GM10248 (cell line): ENCODE measurements around the gene RASA4.
"Not testable (repeated sequence)": the region's sequence is repeated elsewhere in the genome, so short reads cannot be mapped to it uniquely, and the experiment has no call there.

Source experiments
- CTCF ChIA-PET: fragments of 300-600 bp; sonication (Branson Sonifier 250); formaldehyde crosslinking; extraction: SDS; loops from one replicate; lab custom pipeline; 2021; ENCODE audit warnings: antibody characterized with exemption; lab: Yijun Ruan, JAX
- POLR2A ChIA-PET: fragments of 350-650 bp; sonication (Branson Sonifier 250); formaldehyde crosslinking; extraction: SDS; loops from one replicate; lab custom pipeline; 2020; ENCODE audit warnings: antibody characterized with exemption; lab: Yijun Ruan, JAX
- DNase-seq: peaks from one replicate; pipeline ENCODE4 v3.0.0; 2012; ENCODE audit errors: extremely low spot score

The RASA4 gene

DNA sequence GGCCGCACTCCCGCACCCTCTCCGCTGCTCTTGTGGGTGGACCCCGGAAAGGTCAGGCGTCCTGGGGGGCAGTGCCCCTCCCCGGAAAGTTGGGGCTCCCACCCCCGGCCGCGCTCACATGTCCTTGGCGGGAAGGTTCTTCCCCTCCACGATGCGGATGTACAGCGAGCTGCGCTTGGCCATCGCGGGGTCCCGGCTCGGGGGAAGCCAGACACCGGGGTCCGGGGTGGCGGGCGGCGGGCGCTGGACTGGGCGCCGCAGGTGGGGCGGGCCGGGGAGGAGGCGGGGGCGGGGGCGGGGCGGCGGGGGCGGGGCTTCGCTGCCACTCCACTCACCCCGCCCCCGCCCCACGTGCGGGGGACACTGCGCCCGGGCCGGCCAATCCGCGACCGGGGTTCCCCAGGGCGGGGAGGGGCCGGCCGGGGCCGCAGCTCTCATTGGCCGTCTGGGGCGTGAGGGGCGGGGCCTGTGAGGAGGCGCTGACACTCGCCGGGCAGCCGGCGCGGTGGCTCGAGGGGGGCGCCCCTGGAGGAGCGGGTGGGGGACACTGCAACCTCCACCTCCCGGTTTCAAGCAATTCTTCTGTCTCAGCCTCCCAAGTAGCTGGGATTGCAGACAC is at the start of gene RASA4:
Gene RASA4 (minus strand): TSS at position 250 of the 619 bp plus-strand sequence. CDS start 67 bp downstream, at position 183.
- CTCF ChIA-PET, DNase-seq, POLR2A ChIA-PET: not testable (repeated sequence)

DNA sequence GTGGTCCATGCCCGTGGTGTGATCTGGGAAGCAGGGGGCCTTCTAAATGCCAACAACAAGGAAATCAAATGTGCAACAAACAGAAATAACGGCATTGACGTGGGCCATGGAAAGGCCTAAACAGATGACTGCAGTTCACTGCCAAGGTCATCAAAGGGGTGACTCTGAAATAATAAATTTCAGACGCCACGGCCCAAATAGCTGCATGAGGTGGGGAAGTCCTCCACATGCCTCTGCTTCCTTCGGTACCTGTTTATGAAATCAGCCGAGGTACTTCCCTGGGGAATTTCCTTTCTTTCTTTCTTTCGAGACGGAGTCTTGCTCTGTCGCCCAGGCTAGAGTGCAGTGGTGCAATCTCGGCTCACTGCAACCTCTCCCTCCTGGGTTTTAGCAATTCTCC is 48.2 kb upstream of the RASA4 start:
- POLR2A ChIA-PET, CTCF ChIA-PET, DNase-seq: not testable (repeated sequence)

GRCh38 chr7:102649924-102650323 is 33.4 kb upstream of the RASA4 start, which contains the start of gene SPDYE2B:
Gene SPDYE2B, plus strand, starts transcription at chr7:102650319. Its CDS starts 2,030 bp downstream, at chr7:102652349.
- DNase-seq, CTCF ChIA-PET, POLR2A ChIA-PET: not testable (repeated sequence)

DNA sequence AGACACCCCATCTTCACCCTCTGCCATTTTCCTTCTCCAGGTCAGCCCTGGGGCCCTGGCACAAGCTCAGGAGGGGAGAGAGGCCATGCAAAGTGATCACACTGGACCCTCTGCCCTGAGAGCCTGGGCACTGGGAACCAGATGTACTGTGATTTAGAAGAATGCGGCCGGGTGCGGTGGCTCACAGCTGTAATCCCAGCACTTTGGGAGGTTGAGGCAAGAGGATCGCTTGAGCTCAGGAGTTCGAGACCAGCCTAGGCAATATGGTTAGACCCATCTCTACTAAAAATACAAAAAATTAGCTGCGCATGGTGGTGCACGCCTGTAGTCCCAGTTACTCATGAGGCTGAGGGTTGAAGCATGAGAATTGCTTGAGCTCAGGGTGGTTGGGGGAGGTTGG is 31.3 kb upstream of the RASA4 start:
- POLR2A ChIA-PET, DNase-seq, CTCF ChIA-PET: not testable (repeated sequence)

GRCh38 chr7:102643404-102643803 is 26.8 kb upstream of the RASA4 start:
- CTCF ChIA-PET, DNase-seq, POLR2A ChIA-PET: not testable (repeated sequence)

GRCh38 chr7:102642691-102643090 is 26.1 kb upstream of the RASA4 start, which contains the start of gene UPK3BL1:
Gene UPK3BL1, minus strand, starts transcription at chr7:102642791. Its CDS starts 50 bp downstream, at chr7:102642741.
- POLR2A ChIA-PET, CTCF ChIA-PET, DNase-seq: not testable (repeated sequence)

DNA sequence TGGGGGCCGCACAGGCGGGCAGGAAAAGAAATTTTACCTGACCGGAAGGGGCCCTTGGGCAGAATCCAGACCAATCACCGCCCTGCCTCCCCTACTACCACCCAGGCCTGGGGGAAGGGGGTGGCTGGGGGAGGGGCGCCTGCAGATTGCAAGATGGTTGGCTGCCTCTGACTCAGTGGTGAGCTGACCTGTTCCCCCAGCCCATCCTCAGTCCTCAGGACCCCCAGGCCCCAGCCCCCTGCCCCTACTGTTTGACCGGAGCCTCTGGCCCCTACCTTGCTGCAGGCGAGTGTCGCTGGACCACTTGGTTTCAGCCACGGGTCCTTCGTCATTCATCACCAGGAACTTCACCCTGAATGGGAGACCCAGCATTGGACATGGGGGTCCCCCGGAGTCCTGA is 22.3 kb upstream of the RASA4 start:
- CTCF ChIA-PET, DNase-seq, POLR2A ChIA-PET: not testable (repeated sequence)

- POLR2A ChIA-PET, DNase-seq, CTCF ChIA-PET: not testable (repeated sequence)
These were observed 20.4 kb upstream of the RASA4 start for GRCh38 chr7:102636956-102637355.

DNA sequence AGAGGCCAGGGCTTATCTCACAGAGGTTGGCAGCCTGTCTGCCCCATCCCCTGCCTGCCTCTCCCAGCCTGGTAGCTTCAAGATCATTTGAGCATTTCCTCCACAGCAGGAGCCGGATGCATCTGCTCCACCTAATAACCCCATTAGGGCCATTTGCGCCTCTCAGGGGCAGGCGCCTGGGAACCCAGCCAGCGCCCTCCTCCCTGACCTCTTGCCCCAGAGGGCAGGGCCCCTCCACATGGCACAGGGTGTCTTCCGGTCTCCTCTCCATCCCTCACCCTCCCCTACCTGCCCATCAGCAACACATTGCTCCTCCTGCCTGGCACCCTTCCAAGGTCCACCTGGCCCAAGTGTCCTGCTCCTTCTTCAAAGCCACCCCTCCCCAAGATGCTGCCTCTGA is 18.8 kb upstream of the RASA4 start:
- POLR2A ChIA-PET, DNase-seq, CTCF ChIA-PET: not testable (repeated sequence)

- CTCF ChIA-PET, POLR2A ChIA-PET, DNase-seq: not testable (repeated sequence)
These were observed 17.7 kb upstream of the RASA4 start for GRCh38 chr7:102634299-102634698.

GRCh38 chr7:102630622-102631021 is 14.1 kb upstream of the RASA4 start:
- CTCF ChIA-PET, POLR2A ChIA-PET, DNase-seq: not testable (repeated sequence)

DNA sequence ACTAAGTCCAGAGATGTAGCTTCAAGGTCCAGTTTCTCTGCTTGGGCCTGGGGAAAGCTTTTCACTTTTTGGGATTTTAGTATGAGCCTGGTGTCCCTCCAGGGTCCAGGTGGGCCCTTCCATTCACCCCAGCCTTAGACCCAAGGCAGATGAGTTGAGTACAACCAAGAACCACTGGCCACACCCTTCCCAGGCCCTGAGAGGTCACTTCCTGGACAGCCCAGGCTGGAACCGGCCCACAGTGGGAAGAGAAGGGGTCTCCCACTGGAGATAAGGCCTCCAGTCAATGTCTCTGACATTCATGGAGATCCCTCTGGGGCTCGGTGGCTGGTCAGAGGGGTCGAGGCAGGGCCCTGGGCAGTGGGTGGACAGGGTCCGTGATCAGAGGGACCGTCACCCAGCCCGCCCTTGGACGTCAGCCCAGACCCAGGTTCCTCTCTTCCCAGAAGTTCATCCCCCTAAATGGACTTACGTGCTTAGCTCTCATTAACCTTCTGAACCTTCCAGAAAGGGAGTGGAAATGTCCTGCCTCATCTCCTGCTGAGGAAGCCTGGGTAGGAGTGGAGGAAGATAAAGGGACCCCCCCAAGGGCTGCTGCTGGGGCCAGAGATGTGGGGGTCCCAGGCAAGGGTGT is 10.8 kb upstream of the RASA4 start:
- CTCF ChIA-PET, POLR2A ChIA-PET, DNase-seq: not testable (repeated sequence)

DNA sequence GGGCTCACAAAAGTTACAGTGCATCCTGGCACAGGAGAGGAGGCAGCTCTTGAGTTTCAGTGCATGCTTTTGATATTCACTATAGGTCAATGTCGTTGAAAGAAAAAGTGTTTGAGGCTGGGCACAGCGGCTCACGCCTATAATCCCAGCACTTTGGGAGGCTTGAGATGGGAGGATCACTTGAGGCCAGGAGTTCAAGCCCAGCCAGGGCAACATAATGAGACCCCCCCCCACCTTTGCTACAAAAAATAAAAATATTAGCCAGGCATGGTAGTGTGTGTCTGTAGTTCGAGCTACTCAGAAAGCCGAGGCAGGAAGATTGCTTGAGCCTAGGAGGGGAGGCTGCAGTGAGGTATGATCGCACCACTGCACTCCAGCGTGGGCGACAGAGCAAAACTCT is 1.6 kb upstream of the RASA4 start:
- CTCF ChIA-PET, DNase-seq, POLR2A ChIA-PET: not testable (repeated sequence)

- DNase-seq, CTCF ChIA-PET, POLR2A ChIA-PET: not testable (repeated sequence)
These were observed 626 bp downstream of the RASA4 start for GRCh38 chr7:102615930-102616329.

- DNase-seq, POLR2A ChIA-PET, CTCF ChIA-PET: not testable (repeated sequence)
These were observed 1.7 kb downstream of the RASA4 start for GRCh38 chr7:102614873-102615272.

DNA sequence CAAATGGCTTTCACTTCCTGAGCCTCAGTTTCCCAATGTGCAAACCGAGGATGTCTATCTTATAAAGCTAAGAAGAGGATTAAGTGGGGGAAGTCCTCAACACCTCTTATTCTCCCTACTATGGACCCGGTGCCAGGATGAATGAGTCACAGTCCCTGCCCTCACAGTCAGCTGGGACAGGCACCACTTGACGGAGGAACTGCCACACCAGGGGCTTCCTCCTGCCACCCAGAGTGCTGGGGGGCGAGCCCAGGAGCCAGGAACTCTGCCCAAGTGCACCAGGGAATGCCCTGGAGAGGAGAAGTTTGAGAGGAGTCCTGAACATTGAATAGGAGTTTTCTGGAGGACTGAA is 2.2 kb downstream of the RASA4 start:
- DNase-seq, POLR2A ChIA-PET, CTCF ChIA-PET: not testable (repeated sequence)

DNA sequence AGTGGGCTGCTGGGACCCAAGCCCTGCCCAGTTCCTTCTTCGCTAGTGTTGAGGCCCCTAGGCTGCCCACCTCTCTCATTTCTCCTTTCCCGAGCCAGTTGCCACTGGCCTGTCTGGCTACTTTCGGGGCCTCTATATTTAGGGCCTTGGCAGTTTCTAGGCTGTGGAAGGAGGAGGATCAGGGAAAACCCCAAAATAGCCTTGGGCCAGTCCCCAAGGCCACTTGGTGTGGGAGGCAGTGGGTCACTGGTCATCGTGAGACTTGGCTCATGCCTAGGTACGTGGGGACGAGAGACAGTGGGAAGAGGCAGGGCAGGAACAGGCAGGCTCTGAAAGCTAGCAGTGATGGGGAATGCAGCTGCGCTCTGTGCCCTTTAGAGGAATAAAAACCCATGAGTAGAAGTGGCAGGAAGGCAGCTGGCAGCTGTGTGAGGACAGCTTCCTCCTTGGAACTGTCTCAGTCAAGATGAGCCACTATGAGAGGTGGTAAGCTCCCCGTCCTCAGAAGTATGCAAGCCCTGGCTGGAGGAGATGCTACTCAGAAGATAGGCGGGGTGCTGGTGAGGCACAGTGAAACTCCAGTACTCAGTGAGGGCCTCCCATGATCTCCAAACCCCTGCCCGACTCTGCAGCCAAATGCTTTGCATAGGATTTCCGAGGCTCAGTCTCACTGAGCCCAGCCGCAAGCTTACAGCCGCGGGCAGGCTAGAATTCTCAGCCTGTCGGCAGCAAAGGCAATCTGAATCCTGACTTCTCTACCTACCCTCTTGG is 2.8 kb downstream of the RASA4 start:
- POLR2A ChIA-PET, CTCF ChIA-PET, DNase-seq: not testable (repeated sequence)

- DNase-seq, CTCF ChIA-PET, POLR2A ChIA-PET: not testable (repeated sequence)
These were observed 4.8 kb downstream of the RASA4 start for GRCh38 chr7:102611675-102612325.
